Suprapubic skin (tissue), 4 donors: ENCODE data around the gene AP3D1. TPM values are rescaled to one million over a fixed set of nuclear protein-coding genes. Genes with fewer than 3 reads are reported as not detected.
A peak's percentile ranks its signal among the peaks of the same experiment; 100 is the strongest.
"Not testable (repeated sequence)": the region's sequence is repeated elsewhere in the genome, so short reads cannot be mapped to it uniquely, and the experiment has no call there.

Source experiments
- DNase-seq, 2 donors: peaks; one replicate each; pipeline ENCODE4 v3.0.0-alpha.2; 2019; ENCODE audit warnings: low spot score in 2 of 2
- H3K27ac ChIP-seq: fragments of 200-600 bp; sonication (generic); one replicate; pipeline ENCODE4 v1.5.1; 2019
- H3K27me3 ChIP-seq: fragments of 200-600 bp; sonication (generic); one replicate; pipeline ENCODE4 v1.5.1; 2019
- H3K36me3 ChIP-seq: fragments of 200-600 bp; sonication (generic); one replicate; pipeline ENCODE4 v1.5.1; 2019
- H3K4me1 ChIP-seq: fragments of 200-600 bp; sonication (generic); one replicate; pipeline ENCODE4 v1.5.1; 2019
- H3K4me3 ChIP-seq: fragments of 200-600 bp; sonication (generic); one replicate; pipeline ENCODE4 v1.5.1; 2019; ENCODE audit warnings: mild to moderate bottlenecking
- H3K9me3 ChIP-seq: fragments of 200-600 bp; sonication (generic); one replicate; pipeline ENCODE4 v1.5.1; 2019
- CTCF ChIP-seq, 2 donors: fragments of 200-600 bp in 1 of 2; fragments of 450-650 bp in 1 of 2; sonication (generic) in 1 of 2; IDR thresholded peaks; one replicate each; pipeline ENCODE4 v1.5.1; 2016 to 2019; ENCODE audit warnings: antibody characterized with exemption in 2 of 2, mild to moderate bottlenecking in 1 of 2, moderate library complexity in 1 of 2
- EP300 ChIP-seq: sonication (generic); formaldehyde crosslinking; IDR thresholded peaks from one replicate; pipeline ENCODE4 v1.6.1; 2017; ENCODE audit warnings: antibody characterized with exemption
- POLR2A ChIP-seq, 2 donors: fragments of 450-650 bp; IDR thresholded peaks; one replicate each; pipeline ENCODE4 v1.6.1; 2017; ENCODE audit warnings: antibody characterized with exemption in 2 of 2, mild to moderate bottlenecking in 2 of 2, moderate library complexity in 2 of 2
- POLR2AphosphoS5 ChIP-seq, 3 donors: sonication (generic); formaldehyde crosslinking; IDR thresholded peaks; one replicate each; pipeline ENCODE4 v1.6.1; 2017; ENCODE audit warnings: antibody characterized with exemption in 3 of 3
- WGBS: methylation state at CpG from one replicate; pipeline ENCODE4 v1.1.5; 2018; 5-methylcytosine and 5-hydroxymethylcytosine counted together
- total RNA-seq, 4 donors: library from RNA; depleted of rRNA; stranded (reverse); fragments of >200 nt; gene quantifications; one replicate each; pipeline ENCODE4 v1.1.0, GENCODE V29; 2016

The AP3D1 gene
- total RNA-seq, 4 donors from 2014 or later: 65.4 to 99.4 (median 85.4) TPM

- no peak overlapping the region for H3K27ac ChIP-seq
These were observed 52.3 kb downstream of the AP3D1 start for GRCh38 chr19:2099054-2099501.

GRCh38 chr19:2097886-2098327 lies 53.5 kb downstream of the AP3D1 start:
- 95% methylated on average over 4 of the region's 23 CpGs for WGBS

More at GRCh38 chr19:2099054-2099501, 52.3 kb downstream of the AP3D1 start:
- no peak for TF ChIP-seq POLR2AphosphoS5 (IDR thresholded peaks at IDR 0.05)
- H3K9me3 ChIP-seq: no peaks in the 10 kb centered on the region
- no peak overlapping the region for H3K4me3 ChIP-seq
- DNase-seq: no peak
- 72% methylated on average over 9 of the region's 16 CpGs for WGBS
- no peaks in the 10 kb centered on the region for H3K27me3 ChIP-seq
- peaks cover 25% of the 10 kb centered on the region for H3K4me1 ChIP-seq
- peaks cover 42% of the 10 kb centered on the region for H3K36me3 ChIP-seq

GRCh38 chr19:2097203-2097885 lies 54.0 kb downstream of the AP3D1 start:
- Histone ChIP-seq H3K27me3 (no peaks in the 10 kb centered on the region), H3K4me1 (peaks cover 41% of the 10 kb centered on the region), H3K9me3 (no peaks in the 10 kb centered on the region), H3K27ac (peak overlapping the region; percentile 39), H3K36me3 (peaks cover 33% of the 10 kb centered on the region), H3K4me3 (peak overlapping the region; percentile 79)
- no peak for TF ChIP-seq CTCF (IDR thresholded peaks at IDR 0.05)
- no peak for DNase-seq
- WGBS: no CpG with 5 or more reads among the region's 30 CpGs

More at GRCh38 chr19:2097886-2098327, 53.5 kb downstream of the AP3D1 start:
- Histone ChIP-seq H3K9me3 (no peaks in the 10 kb centered on the region), H3K4me3 (no peak overlapping the region), H3K27ac (no peak overlapping the region), H3K4me1 (peaks cover 35% of the 10 kb centered on the region), H3K27me3 (no peaks in the 10 kb centered on the region), H3K36me3 (peaks cover 34% of the 10 kb centered on the region)
- no peak for DNase-seq
- no peak for TF ChIP-seq POLR2AphosphoS5 (IDR thresholded peaks at IDR 0.05)

GRCh38 chr19:2096480-2097202 lies 54.7 kb downstream of the AP3D1 start, which contains the start of gene IZUMO4:
Gene IZUMO4, plus strand, starts transcription at chr19:2096915. Its CDS starts 31 bp downstream, at chr19:2096946.
- Histone ChIP-seq H3K4me1 (peaks cover 48% of the 10 kb centered on the region), H3K27ac (peak within 1 kb of the TSS; percentile 97), H3K9me3 (no peaks in the 10 kb centered on the region), H3K27me3 (no peaks in the 10 kb centered on the region), H3K36me3 (peaks cover 26% of the 10 kb centered on the region), H3K4me3 (peak within 1 kb of the TSS; percentile 79)
- peak; percentile 99 to 100 for DNase-seq
- TF ChIP-seq POLR2A (IDR thresholded peaks at IDR 0.05) (no peak), CTCF (IDR thresholded peaks at IDR 0.05) (peak in 1 of 2 donors; percentile 64), POLR2AphosphoS5 (IDR thresholded peaks at IDR 0.05) (peak in 1 of 3 donors; percentile 64), EP300 (no peak)
- no CpG with 5 or more reads among the region's 70 CpGs for WGBS

GRCh38 chr19:2096034-2096479 lies 55.3 kb downstream of the AP3D1 start, which contains the start of gene MOB3A:
Gene MOB3A, minus strand, starts transcription at chr19:2096326. Its CDS starts 17,766 bp downstream, at chr19:2078560.
- WGBS: 0% methylated on average over 19 of the region's 56 CpGs
- H3K4me1 ChIP-seq: peaks cover 54% of the 10 kb centered on the region
- DNase-seq: peak; percentile 94 to 96
- peak; percentile 42 to 93 (median 76) for TF ChIP-seq POLR2AphosphoS5 (IDR thresholded peaks at IDR 0.05)
- peak; percentile 26 to 50 for TF ChIP-seq CTCF (IDR thresholded peaks at IDR 0.05)
- TF ChIP-seq EP300: no peak
- TF ChIP-seq POLR2A (IDR thresholded peaks at IDR 0.05): peak in 1 of 2 donors; percentile 75
- no peaks in the 10 kb centered on the region for H3K27me3 ChIP-seq
- peak within 1 kb of the TSS; percentile 79 for H3K4me3 ChIP-seq
- H3K36me3 ChIP-seq: peaks cover 20% of the 10 kb centered on the region
- H3K27ac ChIP-seq: peak within 1 kb of the TSS; percentile 97
- no peaks in the 10 kb centered on the region for H3K9me3 ChIP-seq

- not testable (repeated sequence) for DNase-seq, H3K36me3 ChIP-seq, H3K4me3 ChIP-seq, H3K9me3 ChIP-seq, H3K27me3 ChIP-seq
- peak overlapping the region; percentile 65 for H3K27ac ChIP-seq
- H3K4me1 ChIP-seq: peaks cover 83% of the 10 kb centered on the region
- WGBS: 93% methylated on average over 13 of the region's 13 CpGs
These were observed 59.3 kb downstream of the AP3D1 start for GRCh38 chr19:2091926-2092525.
